Endothelial cell of umbilical vein (primary cell): ENCODE measurements around the gene XYLT1. TPM values are rescaled to one million over a fixed set of nuclear protein-coding genes. Genes with fewer than 3 reads are reported as not detected.

Experiments
- BruUV-seq: library from RNA; stranded (reverse); fragments of 400-500 nt; replicated peaks from 2 replicates; lab custom pipeline; 2021; lab: Mats Ljungman, UMichigan
- CTCF ChIA-PET: fragments of 300-600, 350-600 bp; sonication (Branson Sonifier 250); formaldehyde crosslinking; loops from one replicate; lab custom pipeline; 2021; ENCODE audit warnings: antibody characterized with exemption, inconsistent platforms; lab: Charles Lee
- POLR2A ChIA-PET: fragments of 300-600, 350-600 bp; sonication (Branson Sonifier 250); formaldehyde crosslinking; loops from one replicate; lab custom pipeline; 2021; ENCODE audit warnings: antibody characterized with exemption, inconsistent platforms; lab: Charles Lee
- DNase-seq: peaks from one replicate; pipeline ENCODE4 v3.0.0-alpha.2; 2011; ENCODE audit warnings: low read depth, low spot score
- FAIRE-seq: peaks from 2 replicates; lab custom pipeline; 2011; peaks lifted over from hg19 to GRCh38; lab: Jason Lieb, UNC
- H2AFZ ChIP-seq: 2 replicates; pipeline ENCODE4 v1.6.0; 2012; ENCODE audit warnings: low read depth, low read length, control low read depth, inconsistent platforms
- H3K27ac ChIP-seq: 2 replicates; pipeline ENCODE4 v1.5.1; 2011; ENCODE audit warnings: low read depth, mild to moderate bottlenecking, control low read depth, low read length, moderate library complexity; ENCODE audit not compliant: insufficient read depth
- H3K27me3 ChIP-seq, 2 experiments: 2 replicates each; pipeline versions ENCODE4 v1.6.0 to v1.6.1; 2011; ENCODE audit warnings: low read length in 2 of 2, mixed read lengths in 1 of 2; ENCODE audit not compliant: control insufficient read depth in 2 of 2, insufficient read depth in 2 of 2
- H3K36me3 ChIP-seq, 2 experiments: 2 replicates in 1 of 2; 3 replicates in 1 of 2; pipeline ENCODE4 v1.5.1; 2011; ENCODE audit warnings: low read length in 2 of 2, mild to moderate bottlenecking in 1 of 2, moderate library complexity in 1 of 2; ENCODE audit not compliant: control insufficient read depth in 2 of 2, insufficient read depth in 2 of 2; ENCODE audit errors: extremely low read depth in 1 of 2
- H3K4me1 ChIP-seq: 3 replicates; pipeline ENCODE4 v1.5.1; 2011; ENCODE audit warnings: mild to moderate bottlenecking, low read length; ENCODE audit not compliant: control insufficient read depth, insufficient read depth; ENCODE audit errors: extremely low read depth
- H3K4me2 ChIP-seq: 2 replicates; pipeline ENCODE4 v1.6.1; 2011; ENCODE audit warnings: low read length, control low read depth, mixed read lengths; ENCODE audit not compliant: insufficient read depth
- H3K4me3 ChIP-seq, 3 experiments: fragments of 200-600 bp in 1 of 3; sonication (generic), shearing (Covaris generic) in 1 of 3; replicated peaks in 1 of 3; 2 replicates each; pipeline ENCODE4 v1.5.1; 2011 to 2016; ENCODE audit warnings: control low read depth in 3 of 3, low read length in 3 of 3, mild to moderate bottlenecking in 2 of 3, inconsistent platforms in 1 of 3, low read depth in 1 of 3, moderate library complexity in 1 of 3; ENCODE audit not compliant: insufficient read depth in 1 of 3
- H3K79me2 ChIP-seq: 2 replicates; pipeline ENCODE4 v1.6.0; 2012; ENCODE audit warnings: low read length, inconsistent platforms; ENCODE audit not compliant: control insufficient read depth, insufficient read depth
- H3K9ac ChIP-seq: replicated peaks from 2 replicates; pipeline ENCODE3; 2011; ENCODE audit warnings: low read length, control low read depth; ENCODE audit not compliant: insufficient read depth; ENCODE audit errors: extremely low read depth
- H3K9me1 ChIP-seq: replicated peaks from 3 replicates; pipeline ENCODE4 v1.6.0; 2011; ENCODE audit warnings: mild to moderate bottlenecking, low read length; ENCODE audit not compliant: control insufficient read depth, insufficient read depth; ENCODE audit errors: extremely low read depth
- H3K9me3 ChIP-seq: replicated peaks from 2 replicates; pipeline ENCODE4 v1.5.1; 2012; ENCODE audit warnings: low read length, inconsistent platforms; ENCODE audit not compliant: control insufficient read depth, insufficient read depth
- H4K20me1 ChIP-seq: replicated peaks from 2 replicates; pipeline ENCODE3; 2011; ENCODE audit warnings: mild to moderate bottlenecking, low read length; ENCODE audit not compliant: control insufficient read depth, insufficient read depth; ENCODE audit errors: extremely low read depth
- CTCF ChIP-seq, 2 donors: IDR thresholded peaks; 1 replicate in 1 of 2; 2 replicates in 1 of 2; pipeline ENCODE4 v1.5.1; 2011; ENCODE audit warnings: low read length in 2 of 2, mild to moderate bottlenecking in 2 of 2, moderate library complexity in 2 of 2, control low read depth in 1 of 2, inconsistent platforms in 1 of 2, low read depth in 1 of 2; ENCODE audit not compliant: insufficient read depth in 1 of 2; ENCODE audit errors: extremely low read depth in 1 of 2
- EZH2 ChIP-seq: IDR thresholded peaks from 2 replicates; pipeline ENCODE4 v1.6.1; 2012; ENCODE audit warnings: borderline replicate concordance, low read depth, mild to moderate bottlenecking, moderate library complexity, low read length, inconsistent platforms; ENCODE audit not compliant: severe bottlenecking
- FOS ChIP-seq: IDR thresholded peaks from 2 replicates; pipeline ENCODE4 v1.6.1; 2011; ENCODE audit warnings: mild to moderate bottlenecking, low read length, moderate library complexity, borderline replicate concordance; ENCODE audit not compliant: insufficient read depth
- GATA2 ChIP-seq: IDR thresholded peaks from 2 replicates; pipeline ENCODE4 v1.7.0; 2011; ENCODE audit warnings: low read depth, mild to moderate bottlenecking, moderate library complexity, mixed read lengths, low read length; ENCODE audit not compliant: insufficient read length, insufficient read depth
- JUN ChIP-seq: IDR thresholded peaks from 2 replicates; pipeline ENCODE4 v1.6.1; 2011; ENCODE audit warnings: borderline replicate concordance, low read depth; ENCODE audit not compliant: insufficient read length, insufficient read depth
- MAX ChIP-seq: IDR thresholded peaks from 2 replicates; pipeline ENCODE4 v1.6.1; 2011; ENCODE audit not compliant: insufficient read depth, insufficient read length
- MYC ChIP-seq: IDR thresholded peaks from one replicate; pipeline ENCODE4 v1.6.1; 2011; ENCODE audit warnings: mild to moderate bottlenecking, low read depth, low read length
- POLR2A ChIP-seq: IDR thresholded peaks from 2 replicates; pipeline ENCODE4 v1.6.1; 2012; ENCODE audit warnings: low read depth, mild to moderate bottlenecking, control low read depth, low read length
- POLR2AphosphoS5 ChIP-seq: IDR thresholded peaks from 2 replicates; pipeline ENCODE4 v1.6.1; 2012; ENCODE audit warnings: low read depth, mild to moderate bottlenecking, control low read depth, low read length, moderate library complexity; ENCODE audit not compliant: insufficient read depth
- dilution Hi-C: fragments of 300-500 bp; cut with MboI; formaldehyde crosslinking; loops from one replicate; pipeline ENCODE4 v1.15.0; 2019; ENCODE audit warnings: low sequenced_read_pairs; ENCODE audit not compliant: extremely low pct_ligation_motif_present
- intact Hi-C: fragments of 100-400 bp; cut with micrococcal nuclease; formaldehyde crosslinking; loops from one replicate; pipeline ENCODE4 v1.10.0; 2022
- polyA plus RNA-seq, 4 experiments: library from polyadenylated mRNA; depleted of rRNA in 3 of 4; stranded (reverse) in 3 of 4; unstranded in 1 of 4; fragments of >200 nt; gene quantifications; 2 replicates each; pipeline versions ENCODE4 v1.2.1 to v1.2.3, GENCODE V29; 2011 to 2012; ENCODE audit warnings: missing spikeins in 1 of 4
- total RNA-seq: library from RNA; stranded (reverse); gene quantifications from 2 replicates; pipeline ENCODE4 v1.2.3, GENCODE V29; 2021

Gene XYLT1
- total and polyA plus RNA-seq, 2 donors (not counting 3 experiments of a cell fraction or from before 2014, with no cell fraction given): 0.63 to 2.9 TPM

GRCh38 chr16:17275076-17276009 is 195.4 kb downstream of the XYLT1 start:
- no peak for TF ChIP-seq EZH2
- no peak for TF ChIP-seq POLR2A
- TF ChIP-seq POLR2AphosphoS5: no peak
- TF ChIP-seq JUN: no peak
- TF ChIP-seq MYC: no peak
- no peak for TF ChIP-seq MAX
- no peak for TF ChIP-seq CTCF (IDR thresholded peaks at IDR 0.05; ENCODE audit: extremely low read depth in 1 of 2, insufficient read depth in 1 of 2, low read depth in 1 of 2, low read length in 2 of 2)
- TF ChIP-seq GATA2: no peak
- TF ChIP-seq FOS: no peak
- no peak for FAIRE-seq
- no peak for DNase-seq
- H4K20me1 ChIP-seq: no peaks in the 10 kb centered on the region
- no peaks in the 10 kb centered on the region for H3K4me1 ChIP-seq
- dilution Hi-C loops (no loop called here), intact Hi-C loops (no loop called here)
- no peaks in the 10 kb centered on the region for H3K36me3 ChIP-seq
- H3K9me3 ChIP-seq: no peaks in the 10 kb centered on the region
- ChIA-PET POLR2A (no interaction called here), CTCF (no interaction called here)
- no peaks in the 10 kb centered on the region for H3K27me3 ChIP-seq
- no peaks in the 10 kb centered on the region for H3K9me1 ChIP-seq
- H3K4me3 ChIP-seq: no peak overlapping the region
- BruUV-seq: no TSS peak
- no peak overlapping the region for H3K27ac ChIP-seq
- no peak overlapping the region for H2AFZ ChIP-seq
- no peak overlapping the region for H3K9ac ChIP-seq
- H3K79me2 ChIP-seq: no peaks in the 10 kb centered on the region
- no peak overlapping the region for H3K4me2 ChIP-seq
